NCI-H1105 (cell line): ENCODE data around the gene FHIT.
A peak's percentile ranks its signal among the peaks of the same experiment; 100 is the strongest.

Experiments used
- DNase-seq: peaks from one replicate; lab custom pipeline; 2025; lab: John Stamatoyannopoulos, UW

The FHIT gene

DNA sequence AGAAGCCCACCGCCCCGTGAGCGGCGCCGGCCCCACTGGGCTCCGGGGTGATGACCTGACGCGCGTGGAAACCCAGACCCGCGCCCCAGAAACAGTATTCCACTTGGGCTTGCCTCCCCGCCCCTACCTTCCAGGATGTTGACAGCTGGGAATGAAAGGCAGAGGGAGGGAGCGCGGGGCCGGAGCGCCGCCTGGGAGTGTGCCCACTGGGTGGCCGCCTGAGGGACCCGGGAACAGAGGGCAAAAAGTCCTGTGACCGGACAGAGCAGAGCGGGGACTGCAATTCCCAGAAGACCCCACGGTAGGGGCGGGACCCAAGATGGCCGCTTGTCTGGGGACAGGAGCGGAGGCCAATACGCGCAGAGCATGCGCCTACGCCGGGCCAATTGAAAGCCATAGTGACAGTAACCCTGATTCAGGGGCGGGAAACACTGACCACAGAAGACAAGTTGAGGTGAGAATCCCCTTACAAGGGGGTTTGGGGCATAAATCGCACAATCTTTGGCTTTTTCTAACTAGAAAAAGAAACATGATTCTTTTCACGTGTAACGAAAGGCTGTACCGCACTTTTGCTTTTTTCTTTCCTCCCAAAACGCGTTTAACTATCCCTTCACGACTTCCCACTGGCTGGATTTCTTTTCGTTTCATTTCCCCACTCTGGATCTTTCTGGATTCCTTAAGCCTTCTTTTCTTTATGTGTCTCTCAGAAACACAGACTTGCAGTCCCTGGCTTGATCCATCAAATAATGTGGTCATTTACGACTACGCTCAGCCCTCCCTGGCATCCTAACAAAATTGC, at the start of gene FHIT:
FHIT (minus strand) TSS at position 279 of the 799 bp plus-strand sequence.
- DNase-seq, result peak; percentile 77

DNA sequence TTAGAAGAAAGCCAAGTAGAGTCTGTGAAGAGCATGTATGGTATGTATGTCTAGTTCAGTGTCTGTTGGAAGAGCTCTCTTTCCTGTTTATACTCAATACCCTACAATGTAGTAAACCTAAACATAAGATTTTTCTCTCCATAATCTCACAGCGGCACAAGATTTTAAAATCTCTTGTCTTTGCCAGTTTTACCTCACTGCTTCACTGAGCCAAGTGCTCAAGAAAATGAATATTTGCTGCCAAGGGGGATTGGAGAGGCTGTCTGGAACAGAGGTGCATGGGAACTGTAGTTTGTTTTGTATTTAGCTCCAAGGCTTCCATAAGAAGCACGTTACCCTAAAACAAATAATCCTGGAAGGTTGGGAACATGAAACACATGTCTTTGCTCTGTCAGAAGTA, 49.5 kb upstream of the FHIT start:
- no peak for DNase-seq

DNA sequence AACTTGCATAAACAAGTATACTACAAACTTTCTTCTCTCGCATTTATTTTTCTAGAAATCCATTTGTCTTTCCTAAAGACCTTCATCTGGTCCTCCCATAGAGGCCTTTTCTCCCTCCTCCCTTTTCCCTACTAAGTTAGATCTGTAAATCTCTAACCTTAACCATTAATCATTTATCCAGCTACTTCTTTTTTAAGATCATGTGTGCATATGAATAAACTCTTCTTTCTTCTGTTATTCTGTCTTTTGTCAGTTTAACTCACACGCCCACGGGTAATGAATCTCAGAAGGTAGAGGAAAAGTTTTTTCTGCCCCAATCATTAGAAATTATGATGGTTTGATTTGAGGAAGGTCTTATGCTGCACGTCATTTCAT, 48.7 kb upstream of the FHIT start:
- no peak for DNase-seq

DNA sequence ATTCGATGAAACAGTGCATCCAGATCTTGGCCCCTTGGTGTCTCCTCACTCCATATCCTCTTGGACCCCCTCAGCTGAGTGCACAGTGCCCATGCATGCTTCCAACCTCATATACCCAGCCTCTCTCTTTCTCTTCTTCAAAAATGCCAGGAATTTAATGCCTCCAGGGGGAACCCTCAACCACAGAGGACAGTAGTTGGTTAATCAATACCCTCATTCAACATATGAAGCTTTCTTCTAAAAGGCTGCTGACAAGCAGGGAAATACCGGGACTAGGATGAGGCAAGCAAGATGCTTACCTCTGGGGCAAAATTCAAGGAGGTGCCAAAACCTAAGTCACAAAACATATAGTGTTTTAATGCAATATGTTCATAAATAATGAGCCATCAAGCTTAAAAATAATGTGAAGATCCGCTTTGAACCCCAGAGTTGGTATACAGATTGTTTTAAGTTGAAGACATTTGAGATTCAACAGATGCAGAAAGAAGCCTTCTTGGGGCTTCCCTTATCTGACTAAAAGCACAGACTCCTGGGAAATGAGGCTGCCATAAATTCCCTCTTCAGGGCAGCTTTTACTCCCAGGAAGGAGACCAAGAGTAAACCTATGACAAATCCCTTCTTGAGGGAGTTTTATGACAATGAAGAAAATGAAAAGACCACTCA, 48.2 kb upstream of the FHIT start:
- no peak for DNase-seq

DNA sequence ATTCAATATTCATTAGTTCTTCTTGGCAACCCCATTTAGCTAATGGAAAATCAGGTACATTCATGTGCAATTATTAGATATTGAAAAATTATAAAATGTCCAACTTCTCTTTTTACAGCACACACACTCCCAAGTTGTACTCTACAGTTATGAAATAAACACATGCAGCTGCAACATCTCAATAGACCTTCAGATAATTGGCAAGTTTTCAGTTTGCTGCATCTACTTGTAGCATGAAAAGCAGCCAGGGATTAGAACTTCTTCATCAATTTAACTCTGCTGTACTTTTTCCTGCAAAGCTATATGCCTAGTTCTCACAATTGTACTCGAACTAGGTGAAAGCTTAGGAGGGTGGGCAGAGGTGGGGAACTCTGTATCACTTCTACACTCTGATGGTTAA, 46.6 kb upstream of the FHIT start:
- no peak for DNase-seq

DNA sequence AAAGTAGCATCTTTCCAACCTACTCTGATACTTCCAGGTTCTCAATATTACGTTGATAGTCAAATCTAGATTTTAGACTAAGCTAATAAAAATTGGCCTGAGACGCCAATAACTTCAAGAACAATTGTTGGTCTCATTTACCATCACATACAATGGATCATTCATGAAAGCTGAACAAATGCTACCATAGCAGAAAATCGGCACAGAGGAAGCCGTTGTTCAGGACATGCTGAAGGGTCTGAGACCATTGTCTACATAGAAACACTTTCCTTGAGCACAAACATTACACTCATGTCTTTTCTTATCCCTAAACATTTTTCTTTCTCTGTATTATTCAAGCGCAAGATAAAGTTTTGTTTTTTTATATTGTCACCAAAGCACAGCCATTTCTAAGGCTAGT, 37.2 kb upstream of the FHIT start:
- DNase-seq, result no peak

DNA sequence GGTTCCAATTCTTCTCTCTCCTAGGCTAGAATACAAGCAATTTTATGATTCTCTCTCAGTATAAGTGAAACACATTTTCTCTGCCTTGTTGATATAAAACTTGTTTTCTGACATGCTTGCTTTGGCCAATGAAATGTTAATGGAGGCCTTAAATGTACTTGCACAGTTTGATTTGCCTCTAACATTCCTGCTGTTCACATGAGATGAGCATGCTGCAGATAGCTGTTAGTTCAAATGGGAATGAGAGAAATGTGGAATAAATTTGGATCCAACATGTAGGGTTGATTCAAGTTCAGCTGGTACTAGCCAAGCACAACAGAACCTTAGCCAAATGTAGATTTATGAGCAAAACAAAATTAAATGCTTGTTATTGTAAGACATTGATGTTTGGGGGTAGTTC, 32.6 kb upstream of the FHIT start:
- no peak for DNase-seq

DNA sequence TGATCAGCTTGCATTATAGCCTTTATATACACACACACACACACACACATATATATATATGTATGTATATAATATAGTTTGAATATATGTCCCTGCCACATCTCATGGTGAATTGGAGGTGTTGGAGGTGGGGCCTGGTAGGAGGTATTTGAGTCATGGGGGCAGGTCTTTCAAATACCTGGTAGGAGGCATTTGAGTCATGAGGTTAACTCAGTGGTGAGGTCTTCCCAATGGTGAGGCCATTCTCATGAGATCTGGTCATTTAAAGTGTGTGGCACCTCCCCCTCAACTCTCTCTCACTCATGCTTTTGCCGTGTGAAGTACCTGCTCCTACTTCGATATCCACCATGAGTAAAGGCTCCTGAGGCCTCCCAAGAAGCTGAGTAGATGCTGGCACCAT, 27.5 kb upstream of the FHIT start:
- DNase-seq, result no peak

DNA sequence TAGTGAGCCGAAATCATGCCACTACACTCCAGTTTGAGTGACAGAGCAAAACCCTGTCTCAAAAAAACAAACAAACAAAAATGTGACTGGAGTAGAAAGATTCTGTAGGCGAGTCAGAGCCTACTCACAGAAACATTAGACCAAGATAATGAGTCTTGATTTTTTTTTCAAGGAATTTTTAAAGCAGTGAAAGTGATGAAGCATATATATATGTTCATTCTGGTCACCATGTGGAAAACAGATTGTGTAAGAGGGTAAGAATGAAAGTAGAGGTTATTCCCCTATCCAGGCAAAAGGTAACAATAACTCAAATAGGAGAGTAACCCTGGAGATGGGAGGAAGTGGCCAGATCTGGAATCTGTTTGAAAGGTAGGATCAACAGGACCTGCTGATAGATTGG, 26.2 kb upstream of the FHIT start:
- no peak for DNase-seq

DNA sequence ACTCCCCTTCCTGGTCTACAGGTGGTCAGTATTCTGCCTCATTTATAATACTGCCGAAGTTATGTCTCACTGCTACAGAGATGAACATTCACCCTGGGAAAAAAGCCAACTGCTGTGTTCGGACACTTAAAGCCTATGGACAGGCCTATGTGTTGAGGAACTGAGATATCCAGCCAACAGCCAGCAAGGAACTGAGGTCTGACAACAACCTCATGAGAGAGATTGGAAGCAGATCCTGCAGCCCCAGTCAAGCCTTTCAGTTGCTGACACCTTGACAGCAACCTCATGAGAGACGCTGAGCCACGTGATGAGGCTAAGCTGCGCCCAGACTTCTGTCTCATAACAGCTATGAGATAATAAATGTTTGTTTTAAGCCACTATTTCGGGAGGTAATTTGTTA, 18.2 kb upstream of the FHIT start:
- DNase-seq, result no peak

DNA sequence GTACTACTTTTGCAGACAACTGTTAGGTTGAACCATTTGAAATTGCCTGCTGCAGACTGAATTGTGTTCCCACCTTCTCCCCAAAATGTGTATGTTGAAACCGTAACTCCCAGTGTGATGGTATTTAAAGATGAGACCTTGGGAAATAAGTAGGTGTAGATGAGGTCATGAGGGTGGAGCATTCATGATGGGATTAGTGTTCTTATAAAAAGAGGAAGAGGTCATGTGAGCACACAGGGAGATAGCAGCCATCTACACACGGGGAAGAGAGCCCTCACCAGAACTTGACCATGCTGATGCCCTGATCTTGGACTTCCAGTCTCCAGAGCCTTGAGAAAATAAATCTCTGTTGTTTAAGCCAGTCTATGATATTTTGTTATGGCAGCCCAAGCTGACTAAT, 17.4 kb upstream of the FHIT start:
- no peak for DNase-seq

DNA sequence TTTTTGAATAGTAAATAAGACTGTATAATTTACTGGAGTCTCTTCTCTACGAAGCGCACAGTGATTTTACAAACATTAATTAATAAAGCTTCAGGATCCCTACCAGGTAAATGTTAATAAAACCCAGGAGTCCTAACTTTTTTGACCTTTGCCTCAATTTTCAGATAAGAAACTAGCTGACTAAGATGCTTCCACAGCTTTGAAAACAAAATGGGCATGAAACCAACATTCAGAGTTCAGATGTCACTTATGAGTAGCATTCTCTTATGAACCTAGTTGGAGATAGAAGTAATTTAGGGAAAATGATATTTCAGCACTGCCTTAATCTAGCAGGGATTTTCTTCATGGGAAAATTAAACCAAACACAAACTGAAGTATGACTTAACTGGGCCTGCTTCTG, 13.0 kb upstream of the FHIT start:
- DNase-seq, result no peak

DNA sequence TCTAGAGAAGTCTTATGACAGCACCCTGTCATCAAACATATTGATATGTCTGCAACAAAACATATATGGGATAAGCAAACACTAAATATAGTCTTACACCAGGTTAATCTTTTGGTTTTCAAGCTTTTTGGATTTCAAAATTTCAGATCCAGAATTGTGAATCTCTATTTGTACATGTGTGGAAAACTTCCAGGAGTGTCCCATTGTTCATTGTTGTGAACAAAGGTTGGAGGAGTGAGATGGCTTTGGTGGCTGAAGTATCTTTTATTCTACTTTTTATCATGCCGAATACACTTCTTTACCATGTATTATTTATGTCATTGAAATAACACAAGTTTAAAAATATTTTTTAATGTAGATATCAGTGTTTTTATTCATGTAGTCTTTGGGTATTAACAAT, 5.9 kb upstream of the FHIT start:
- no peak for DNase-seq

DNA sequence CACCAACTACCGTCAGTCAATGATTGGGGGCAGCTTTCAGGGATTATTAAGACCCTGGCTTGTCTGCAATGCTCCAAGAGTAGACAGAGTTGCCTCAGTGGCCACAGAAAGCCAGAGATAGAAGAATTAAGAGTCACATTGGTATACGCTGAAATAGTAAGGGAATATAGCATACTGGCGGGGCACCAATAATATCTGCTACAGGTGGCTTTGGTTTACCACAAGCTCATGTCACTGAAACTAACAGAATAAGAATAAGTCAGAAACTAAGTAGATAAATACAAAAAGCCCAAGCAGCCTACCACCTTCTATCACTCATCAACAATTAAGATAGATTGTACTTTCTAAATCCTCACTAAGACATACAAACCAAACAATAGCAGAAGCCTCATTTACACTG, 2.5 kb upstream of the FHIT start:
- DNase-seq, result no peak

DNA sequence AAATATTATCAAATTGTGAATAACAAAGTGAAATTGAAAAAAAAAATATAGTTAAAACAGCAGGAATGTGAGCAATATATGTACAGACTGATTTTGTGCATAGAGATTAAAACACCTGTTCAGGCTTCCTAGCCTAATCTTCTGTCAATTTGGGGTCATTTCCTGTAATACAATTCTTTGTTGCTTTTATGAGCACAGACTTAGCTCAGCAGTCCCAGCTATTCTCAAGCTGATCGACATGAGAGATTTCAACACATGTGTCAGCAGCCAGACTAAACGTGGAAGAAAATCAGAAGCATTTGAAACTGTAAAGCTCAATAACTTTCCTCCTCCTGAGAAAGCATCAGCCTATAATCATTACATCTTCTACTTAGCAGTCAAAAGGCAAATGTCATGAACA, 1.6 kb upstream of the FHIT start:
- no peak for DNase-seq

DNA sequence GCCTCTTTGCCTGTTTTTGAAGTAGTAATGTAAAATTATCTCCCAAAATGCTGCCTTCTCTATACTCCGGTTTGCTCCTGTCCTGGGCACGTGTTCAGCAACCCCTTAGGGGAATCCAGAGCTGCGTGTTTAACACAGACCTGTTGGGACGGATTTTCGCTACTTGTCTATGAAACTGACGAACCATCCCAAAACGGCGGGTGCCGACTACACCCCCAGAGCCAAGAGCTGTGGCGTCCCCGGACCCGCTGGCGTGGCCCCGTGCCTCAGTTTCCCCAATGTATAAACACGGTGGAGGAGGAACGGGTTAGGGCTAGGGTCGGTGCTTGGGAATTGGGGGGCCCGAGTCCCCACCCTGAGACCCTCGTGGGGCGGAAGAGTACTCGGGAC, 473 bp downstream of the FHIT start:
- no peak for DNase-seq

DNA sequence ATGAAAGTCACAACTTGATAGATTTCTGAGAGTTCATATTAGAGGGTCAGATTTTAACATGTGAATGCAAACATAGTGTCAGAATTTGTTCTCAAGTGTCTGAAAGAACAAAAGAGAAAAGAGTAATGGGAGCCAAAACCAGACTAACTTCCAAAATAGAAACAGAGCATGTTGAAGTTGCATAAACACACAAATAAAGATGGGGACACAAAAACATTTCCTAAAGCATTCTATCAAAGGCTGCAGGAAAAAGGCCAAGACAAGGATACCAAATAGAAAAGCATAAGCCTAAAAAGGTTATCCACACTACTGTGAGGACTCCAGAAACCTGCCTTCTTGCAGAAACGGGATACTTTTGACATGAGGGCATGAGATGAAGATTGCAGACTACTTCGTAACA, 2.8 kb downstream of the FHIT start:
- DNase-seq, result no peak

DNA sequence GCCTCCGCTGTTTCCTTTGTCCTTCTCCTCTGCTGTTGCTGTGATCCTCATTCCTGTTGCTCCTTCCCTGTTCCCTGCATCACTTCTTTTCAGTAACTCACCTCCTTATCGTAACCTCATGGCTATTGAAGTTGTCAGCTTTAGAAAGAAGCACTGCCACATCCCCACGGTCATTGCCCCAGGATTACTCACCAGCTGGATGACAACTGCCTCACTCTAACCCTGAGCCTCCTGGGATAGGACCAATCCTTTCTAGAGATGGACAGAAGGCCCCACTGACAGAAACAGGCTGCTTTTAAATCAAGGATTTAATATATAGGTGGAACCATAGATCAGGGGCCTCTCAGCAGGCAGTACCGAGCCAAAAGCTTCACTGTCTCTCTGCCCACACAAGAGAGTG, 4.1 kb downstream of the FHIT start:
- DNase-seq, result no peak

DNA sequence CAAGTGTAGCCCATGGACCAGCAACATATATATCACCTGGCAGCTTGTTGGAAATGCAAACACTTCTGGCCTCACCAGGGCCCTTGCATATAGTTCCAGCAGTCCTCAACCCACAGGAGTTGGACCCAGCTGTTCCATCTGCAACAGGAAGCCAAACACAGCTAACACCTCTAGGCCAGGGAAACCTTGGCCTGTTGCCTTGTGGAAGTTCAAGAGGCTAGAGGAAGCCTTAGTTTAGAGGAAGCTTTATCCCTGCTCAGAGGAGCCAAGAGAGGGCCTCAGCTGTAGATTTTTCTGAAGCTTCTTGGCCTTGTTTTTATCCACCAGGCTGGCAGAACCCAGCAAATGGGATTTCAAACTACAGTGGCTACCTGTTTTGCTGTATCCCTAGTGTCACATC, 11.4 kb downstream of the FHIT start:
- DNase-seq, result no peak

DNA sequence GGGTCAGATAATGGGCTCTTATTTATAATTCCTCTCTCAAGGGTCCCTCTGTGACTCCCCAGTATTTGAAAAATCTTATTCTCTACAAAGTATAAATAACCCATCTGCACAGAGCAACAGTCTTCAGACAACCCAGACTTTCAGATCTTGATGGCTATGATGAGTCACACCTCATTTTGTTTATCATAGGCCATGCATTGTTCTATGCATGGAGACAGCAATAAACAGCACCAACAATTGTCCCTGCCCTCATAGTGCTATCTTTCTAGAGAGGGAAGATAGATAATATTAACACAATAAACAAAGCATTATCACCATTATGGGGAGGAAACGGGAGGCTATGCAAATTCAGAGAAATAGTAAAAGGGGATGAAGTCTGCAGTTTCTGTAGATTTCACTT, 13.4 kb downstream of the FHIT start:
- DNase-seq, result no peak

DNA sequence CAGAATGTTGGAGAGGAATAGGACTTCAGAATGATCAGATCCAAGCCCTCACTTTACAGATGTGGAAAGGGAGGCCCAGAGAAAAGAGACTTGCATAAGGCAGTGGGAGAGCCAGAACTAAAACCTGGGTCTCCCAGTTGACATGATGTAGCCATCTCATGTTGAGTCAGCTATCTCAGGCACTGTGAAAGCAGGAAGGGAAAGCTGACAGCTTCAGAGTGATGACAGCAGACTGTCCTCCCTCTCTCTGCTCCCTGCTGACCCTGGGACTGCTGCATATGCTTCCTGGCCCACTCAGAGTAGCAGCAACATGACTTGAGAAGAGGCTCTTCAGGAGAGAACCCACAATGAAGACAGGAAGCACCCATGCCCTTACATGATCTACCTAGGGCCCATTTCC, 14.7 kb downstream of the FHIT start:
- DNase-seq, result no peak

DNA sequence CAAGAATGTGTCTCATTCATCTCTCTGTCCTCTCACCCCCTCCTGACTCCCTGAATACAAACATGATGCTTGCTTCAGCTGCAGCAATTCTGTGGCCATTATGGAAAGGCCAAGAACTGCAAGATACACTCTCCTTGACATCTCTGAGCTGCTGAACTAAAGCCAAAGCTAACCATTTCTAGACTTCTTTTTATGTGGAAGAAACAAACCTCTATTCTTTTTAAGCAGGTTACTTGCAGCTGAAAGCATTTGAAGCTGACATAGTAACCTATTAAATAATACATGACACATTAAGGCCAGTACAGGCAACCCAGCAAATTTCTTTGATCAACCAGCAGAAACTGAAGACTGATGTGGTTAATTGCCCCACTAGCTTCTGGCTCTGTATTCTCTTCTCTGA, 17.5 kb downstream of the FHIT start:
- DNase-seq, result no peak

DNA sequence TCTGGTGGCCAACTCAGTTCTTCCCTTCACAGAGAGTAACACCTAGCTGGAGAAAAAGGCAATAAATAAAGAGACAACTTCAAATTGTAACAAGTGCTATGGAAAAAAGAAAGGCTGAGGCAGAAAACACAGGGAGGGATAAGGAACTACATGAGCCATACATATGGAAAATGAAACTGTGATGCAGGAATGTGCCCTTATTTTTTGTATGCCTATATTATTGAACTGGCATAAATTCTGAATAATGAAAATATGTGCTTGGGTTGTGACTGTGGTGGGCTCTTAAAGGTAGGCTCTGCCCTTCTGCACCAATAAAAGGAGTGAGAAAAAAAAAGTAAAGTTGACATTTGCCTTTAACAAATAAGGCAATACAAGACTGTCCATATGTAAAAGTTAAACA, 19.6 kb downstream of the FHIT start:
- DNase-seq, result no peak

DNA sequence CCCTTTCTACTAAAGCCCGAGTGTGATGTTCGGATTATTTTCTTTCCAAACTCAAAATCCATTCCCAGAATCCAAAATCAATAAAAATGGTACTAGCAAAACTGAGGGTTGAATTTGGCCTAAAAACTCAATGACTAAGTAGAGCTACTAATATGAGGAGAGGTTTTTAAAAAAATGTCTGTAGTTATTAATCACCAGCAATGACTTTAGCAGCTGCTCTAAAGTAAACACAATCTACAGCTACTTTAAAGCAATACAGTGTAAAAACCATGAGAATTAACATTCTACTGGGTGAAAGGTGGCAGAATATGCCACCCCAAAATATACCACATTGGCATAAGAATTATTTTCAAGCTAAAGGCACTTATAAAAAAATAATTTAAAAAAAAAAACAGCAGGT, 23.5 kb downstream of the FHIT start:
- DNase-seq, result no peak
